SK-MEL-5 (cell line): Measurements from ENCODE around the gene ENDOU. TPM values are rescaled to one million over a fixed set of nuclear protein-coding genes. Genes with fewer than 3 reads are reported as not detected.
A peak's percentile ranks its signal among the peaks of the same experiment; 100 is the strongest.

Experiments
- DNase-seq: peaks from one replicate; pipeline ENCODE4 v3.0.0-alpha.2; 2016; ENCODE audit warnings: low read depth, low spot score
- in situ Hi-C: cut with HindIII; loops from 2 replicates; pipeline ENCODE4 v1.10.0; 2016; ENCODE audit warnings: low sequenced_read_pairs, high pct_unique_total_duplicates, low pct_unique_long_range_greater_than_20kb
- polyA plus RNA-seq, 2 experiments: library from polyadenylated mRNA; depleted of rRNA; stranded (reverse); fragments of >200 nt; gene quantifications; 2 replicates each; pipeline ENCODE4 v1.2.3, GENCODE V29; 2015
- total RNA-seq: library from RNA; depleted of rRNA; stranded (reverse); fragments of >200 nt; shearing (Covaris generic); gene quantifications from 2 replicates; pipeline ENCODE4 v1.2.3, GENCODE V29; 2014; rRNA removed

The ENDOU gene
- not detected in 2 replicates for total RNA-seq
- polyA plus RNA-seq (2015; cell fraction: cytosol; rRNA removed): not detected in 2 replicates
- polyA plus RNA-seq (2015; cell fraction: nucleus; rRNA removed): not detected in 2 replicates

GRCh38 chr12:47725091-47725772 lies at the start of gene ENDOU:
ENDOU (minus strand) TSS chr12:47725490; CDS start chr12:47725413, 77 bp downstream.
- in situ Hi-C loops: no loop called here

DNA sequence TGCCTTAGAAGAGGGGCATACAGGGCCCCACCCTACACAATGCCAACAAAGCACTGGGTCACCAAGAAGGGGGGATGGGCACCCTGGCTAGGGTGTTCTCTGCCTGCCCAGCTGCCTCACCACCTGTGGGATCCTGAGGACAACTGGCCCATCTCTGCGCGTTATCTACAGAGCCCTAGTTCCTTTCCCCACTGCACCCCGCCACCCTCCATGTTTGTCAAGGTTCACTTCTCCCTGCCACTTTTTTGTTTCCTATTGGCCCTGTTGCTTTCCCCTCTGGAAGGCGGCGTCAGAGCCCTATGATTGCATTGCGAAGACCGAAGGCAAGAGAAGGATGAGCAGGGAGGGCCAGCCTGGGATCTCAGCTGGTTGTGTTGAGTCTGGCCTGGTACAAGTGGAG lies 49.4 kb upstream of the ENDOU start:
- no peak for DNase-seq
- in situ Hi-C loops: no loop called here

More at GRCh38 chr12:47725091-47725772, at the start of gene ENDOU:
- DNase-seq: no peak

DNA sequence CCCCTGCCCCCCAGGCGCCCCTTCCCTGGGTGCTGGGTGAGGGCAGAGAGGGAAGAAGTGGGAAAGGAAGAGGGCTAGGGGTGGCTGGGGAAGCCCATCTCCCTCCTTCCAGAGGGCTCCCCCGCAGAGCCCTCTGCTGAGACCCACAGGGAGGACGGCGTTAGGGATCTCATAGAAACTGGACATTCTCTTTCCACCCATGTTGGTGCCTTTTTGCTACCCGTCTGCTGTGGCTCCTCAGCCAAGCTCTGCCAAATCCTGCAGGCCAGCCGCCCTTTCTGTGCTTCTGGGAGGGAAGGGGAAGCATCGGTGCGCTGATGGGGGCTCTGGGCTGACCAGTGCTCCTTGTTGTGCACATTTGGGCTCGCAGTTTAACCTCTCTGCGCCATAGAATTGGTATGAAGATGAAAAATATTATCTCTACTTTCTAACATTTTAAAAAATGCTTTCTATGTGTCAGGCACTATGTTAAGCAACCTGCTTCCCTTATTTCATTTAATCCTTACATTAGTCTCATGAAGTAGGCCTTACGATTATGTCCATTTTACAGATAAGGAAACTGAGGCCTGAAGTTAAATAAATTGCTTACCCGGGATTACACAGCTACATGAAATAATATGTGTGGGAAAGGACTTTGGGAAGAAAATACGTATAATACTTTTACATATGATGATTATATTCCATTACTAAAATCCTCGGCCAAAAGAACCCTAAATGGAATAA lies 48.7 kb upstream of the ENDOU start:
- no peak for DNase-seq
- in situ Hi-C loops: no loop called here

DNA sequence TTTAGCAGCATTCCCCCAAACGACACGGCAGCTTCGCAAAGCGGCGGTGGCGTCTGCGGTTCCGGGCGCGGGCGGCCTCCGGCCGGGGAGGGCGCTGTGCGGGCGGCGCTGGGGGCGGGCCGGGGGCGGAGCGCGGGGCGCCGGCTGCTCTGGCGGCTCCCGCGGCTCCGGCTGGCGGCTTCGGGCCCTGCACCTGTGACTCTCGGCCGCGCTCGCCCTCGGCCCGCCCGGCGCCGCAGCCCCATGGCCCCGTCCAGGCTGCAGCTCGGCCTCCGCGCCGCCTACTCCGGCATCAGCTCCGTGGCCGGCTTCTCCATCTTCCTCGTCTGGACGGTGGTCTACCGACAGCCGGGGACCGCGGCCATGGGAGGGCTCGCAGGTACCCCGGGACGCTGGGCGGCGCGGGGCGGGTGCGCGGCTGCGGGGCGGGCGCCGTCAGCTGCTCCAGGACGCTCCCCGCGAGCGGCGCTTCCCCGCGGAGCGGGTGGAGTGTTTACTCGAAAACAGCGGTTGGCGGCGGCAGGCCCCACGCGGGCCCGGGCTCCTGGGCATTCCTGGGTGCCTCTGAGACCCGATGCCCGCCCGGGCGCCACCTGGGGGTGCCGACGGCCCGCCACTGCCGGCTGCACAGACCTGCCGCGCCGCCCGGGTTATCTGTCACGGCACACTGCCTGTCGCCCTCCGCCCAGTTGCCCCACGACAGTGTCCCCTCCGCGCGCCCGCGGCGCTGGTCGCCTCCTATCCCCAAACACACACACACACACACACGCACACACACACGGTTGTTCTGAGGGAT lies 48.0 kb upstream of the ENDOU start, which contains the start of gene SLC48A1:
SLC48A1 (plus strand) TSS at position 177 of the 796 bp plus-strand sequence; CDS start at position 244, 67 bp downstream.
- DNase-seq: peak; percentile 63
- in situ Hi-C loops: no loop called here

DNA sequence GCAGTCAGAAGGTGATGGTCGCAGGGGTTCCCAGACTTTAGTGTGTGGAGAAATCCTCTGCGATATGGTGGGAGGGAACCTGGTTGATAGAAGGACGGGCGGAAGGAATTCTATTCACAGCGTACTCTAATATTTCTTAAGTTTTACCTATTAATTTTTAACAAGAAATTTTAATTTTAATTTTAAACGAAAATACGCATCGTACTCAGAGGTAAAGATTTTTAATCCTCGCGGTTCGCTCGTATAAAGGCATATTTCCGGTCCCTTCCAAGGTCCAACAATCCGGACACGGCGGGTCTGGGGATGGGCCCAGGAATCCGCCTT lies 47.4 kb upstream of the ENDOU start:
- in situ Hi-C loops: no loop called here
- DNase-seq: no peak

GRCh38 chr12:47772094-47772660 lies 46.9 kb upstream of the ENDOU start:
- in situ Hi-C loops: no loop called here
- DNase-seq: no peak

- no peak for DNase-seq
- in situ Hi-C loops: no loop called here
These were observed 46.0 kb upstream of the ENDOU start for GRCh38 chr12:47771304-47771703.

- in situ Hi-C loops: no loop called here
- no peak for DNase-seq
These were observed 44.9 kb upstream of the ENDOU start for GRCh38 chr12:47770086-47770726.

- DNase-seq: no peak
- in situ Hi-C loops: no loop called here
These were observed 44.2 kb upstream of the ENDOU start for GRCh38 chr12:47769234-47770085.

DNA sequence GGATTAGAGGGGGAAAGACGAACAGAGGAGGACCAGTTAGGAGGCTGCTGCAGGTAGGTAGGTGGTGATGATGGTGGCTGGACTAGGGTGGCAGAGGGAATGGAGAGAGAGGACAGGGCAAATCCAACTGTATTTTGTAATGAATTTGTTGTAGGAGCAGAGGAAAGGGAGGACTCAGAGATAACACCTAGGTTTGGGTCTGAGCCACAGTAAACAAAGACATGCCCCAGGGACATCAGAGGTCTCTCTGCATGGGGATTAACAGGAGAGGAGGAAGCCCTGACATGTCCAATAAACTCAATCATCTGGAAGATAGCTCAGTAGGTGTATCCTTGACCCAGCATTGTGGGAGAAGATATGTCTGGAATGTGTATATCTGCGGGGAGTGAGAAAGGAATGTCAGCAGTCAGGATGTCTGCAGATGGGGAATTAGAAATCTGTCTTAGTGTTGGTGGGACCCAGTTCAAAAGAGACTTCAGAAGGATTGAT lies 43.1 kb upstream of the ENDOU start:
- DNase-seq: no peak
- in situ Hi-C loops: no loop called here

GRCh38 chr12:47767216-47767724 lies 42.0 kb upstream of the ENDOU start:
- in situ Hi-C loops: no loop called here
- peak; percentile 70 for DNase-seq

DNA sequence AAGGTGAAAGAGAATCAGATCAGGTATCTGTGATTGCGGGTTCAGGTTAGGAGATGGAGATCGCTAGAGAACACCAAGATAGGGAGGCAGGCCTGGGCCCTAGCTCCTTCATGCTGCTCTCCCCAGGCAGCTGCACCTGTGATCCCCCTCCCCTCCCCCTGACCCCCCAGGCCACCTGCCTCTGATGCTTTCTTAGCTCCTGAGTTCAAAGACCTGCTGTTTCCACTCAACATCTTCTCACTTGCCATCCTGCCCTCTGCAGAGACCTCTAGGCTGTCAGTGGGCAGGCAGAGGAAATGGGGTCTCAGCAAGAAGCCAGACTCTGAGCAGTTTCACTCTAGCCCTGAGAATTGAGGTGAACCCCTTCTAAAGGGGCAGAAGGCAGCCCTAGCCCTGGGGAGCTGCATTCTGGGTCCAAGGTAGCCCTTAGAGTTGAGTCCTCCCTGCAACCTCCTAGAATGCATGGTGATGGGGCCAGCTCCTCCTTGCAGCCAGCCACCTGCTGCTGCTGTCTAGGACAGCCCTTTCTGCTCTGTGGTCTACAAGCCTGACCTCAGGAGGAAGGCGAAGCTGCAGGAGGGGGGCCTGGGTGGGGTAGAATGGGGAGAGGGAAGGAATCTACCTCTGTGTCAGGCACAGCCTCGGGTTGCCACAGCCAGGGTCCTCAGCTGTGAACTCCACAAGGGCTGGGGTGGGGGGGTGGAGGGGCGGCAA lies 41.4 kb upstream of the ENDOU start:
- DNase-seq: no peak
- in situ Hi-C loops: no loop called here

- in situ Hi-C loops: no loop called here
- DNase-seq: no peak
These were observed 38.4 kb upstream of the ENDOU start for GRCh38 chr12:47763481-47764346.

GRCh38 chr12:47762850-47763465 lies 37.7 kb upstream of the ENDOU start:
- no peak for DNase-seq
- in situ Hi-C loops: no loop called here
